T-helper 2 cell treated with Interferon-gamma antibody and Interleukin-4, amounts not matched to agents 5 μg/mL and 100 μg/mL, for 36 hours (primary cell): Measurements from ENCODE around the gene PIAS1.

Experiments used
- DNase-seq: peaks from one replicate; pipeline ENCODE4 v3.0.0; 2021; ENCODE audit warnings: low spot score
- H3K27ac Mint-ChIP-seq: one replicate; pipeline ENCODE4 v1.8.0; 2021; ENCODE audit warnings: mild to moderate bottlenecking, mixed read lengths
- H3K27me3 Mint-ChIP-seq: one replicate; pipeline ENCODE4 v1.8.0; 2021; ENCODE audit warnings: low read depth, mixed read lengths
- H3K36me3 Mint-ChIP-seq: one replicate; pipeline ENCODE4 v1.8.0; 2021; ENCODE audit warnings: low read depth, mixed read lengths
- H3K4me1 Mint-ChIP-seq: one replicate; pipeline ENCODE4 v1.8.0; 2021; ENCODE audit warnings: low read depth, mixed read lengths
- H3K4me3 Mint-ChIP-seq: one replicate; pipeline ENCODE4 v1.8.0; 2022; ENCODE audit warnings: mild to moderate bottlenecking, moderate library complexity, mixed read lengths
- H3K9me3 Mint-ChIP-seq: one replicate; pipeline ENCODE4 v1.8.0; 2021; ENCODE audit warnings: mixed read lengths

The PIAS1 gene

DNA sequence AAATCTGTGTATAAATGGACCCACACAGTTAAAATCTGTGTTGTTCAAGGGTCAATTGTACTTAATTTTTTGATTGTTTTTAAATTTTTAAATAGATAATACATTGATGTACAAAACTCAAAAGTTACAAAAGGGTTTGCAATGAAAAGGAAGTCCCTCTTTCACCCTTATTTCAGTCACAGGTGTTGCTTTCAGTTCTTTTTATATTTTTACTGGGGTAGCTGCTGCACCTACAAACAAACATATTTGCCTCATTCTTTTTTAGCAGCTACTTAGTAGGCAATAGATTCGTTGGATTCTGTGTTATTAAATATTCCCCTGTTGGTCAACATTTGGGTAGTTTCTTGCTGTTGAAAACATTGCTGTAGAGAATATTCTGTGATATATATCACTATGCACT lies 44.4 kb downstream of the PIAS1 start:
- DNase-seq: no peak
- peaks cover 19% of the 10 kb centered on the region for H3K9me3 Mint-ChIP-seq
- H3K4me1 Mint-ChIP-seq: peaks cover 18% of the 10 kb centered on the region
- H3K4me3 Mint-ChIP-seq: no peak overlapping the region
- peaks cover 52% of the 10 kb centered on the region for H3K36me3 Mint-ChIP-seq
- no peak overlapping the region for H3K27ac Mint-ChIP-seq
- no peaks in the 10 kb centered on the region for H3K27me3 Mint-ChIP-seq

DNA sequence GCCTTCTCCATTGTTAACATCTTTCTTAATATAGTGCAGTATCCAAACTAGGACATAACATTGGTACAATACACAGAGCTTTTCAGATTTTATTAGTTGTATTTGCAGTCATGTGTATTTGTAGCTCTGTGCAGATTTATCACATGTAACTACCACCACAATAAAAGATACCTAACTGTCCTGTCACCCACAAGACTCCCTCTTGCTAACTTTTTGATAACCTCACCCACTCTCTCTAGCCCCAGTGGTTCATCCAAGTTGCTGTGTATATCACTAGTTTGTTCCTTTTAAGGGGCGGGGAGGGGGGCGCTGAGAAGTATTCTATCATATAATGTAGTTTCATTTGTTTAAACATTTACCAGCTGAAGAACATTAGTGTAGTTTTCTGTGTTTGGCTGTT lies 46.1 kb downstream of the PIAS1 start:
- Mint-ChIP-seq H3K9me3 (peaks cover 25% of the 10 kb centered on the region), H3K4me3 (no peak overlapping the region), H3K4me1 (peaks cover 18% of the 10 kb centered on the region), H3K36me3 (peaks cover 59% of the 10 kb centered on the region), H3K27me3 (no peaks in the 10 kb centered on the region), H3K27ac (no peak overlapping the region)
- DNase-seq: no peak

DNA sequence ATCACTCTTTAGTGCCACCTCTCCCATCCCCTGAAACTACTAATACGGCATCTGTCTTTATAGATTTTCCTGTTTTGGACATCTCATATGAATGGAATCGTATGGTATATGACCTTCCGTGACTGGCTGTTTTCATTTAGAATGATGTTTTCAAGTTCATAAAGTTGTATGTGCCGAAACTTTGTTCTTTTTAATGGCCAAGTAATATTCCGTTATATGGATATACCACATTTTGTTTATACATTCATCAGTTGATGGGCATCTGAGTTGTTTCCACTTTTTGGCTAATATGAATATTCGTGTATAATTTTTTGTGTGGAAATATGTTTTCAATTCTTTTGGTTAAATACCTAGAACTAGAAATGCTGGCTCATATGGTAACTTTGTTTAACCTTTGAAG lies 49.5 kb downstream of the PIAS1 start:
- Mint-ChIP-seq H3K27me3 (no peaks in the 10 kb centered on the region), H3K36me3 (peaks cover 43% of the 10 kb centered on the region), H3K9me3 (peaks cover 12% of the 10 kb centered on the region), H3K27ac (no peak overlapping the region), H3K4me1 (peaks cover 18% of the 10 kb centered on the region), H3K4me3 (no peak overlapping the region)
- no peak for DNase-seq

DNA sequence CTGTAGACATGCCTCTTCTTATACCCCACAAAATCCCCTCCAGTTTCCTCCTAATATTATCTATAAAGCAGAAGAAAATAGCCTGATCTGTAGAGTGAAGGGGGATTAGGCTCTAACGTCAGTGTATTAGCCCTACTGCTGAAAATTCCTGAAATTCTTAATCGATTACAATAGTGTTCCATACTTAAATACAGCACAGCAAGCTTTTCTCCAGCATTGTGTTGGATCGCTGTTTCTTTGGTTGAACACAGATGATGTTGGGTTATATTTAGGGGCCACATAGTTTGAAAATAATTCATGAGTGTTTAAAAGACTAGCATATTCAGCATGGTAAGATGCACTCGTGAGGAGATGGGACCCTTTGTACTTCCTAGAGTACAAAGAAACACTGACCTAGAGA lies 52.5 kb downstream of the PIAS1 start:
- no peak overlapping the region for H3K4me3 Mint-ChIP-seq

DNA sequence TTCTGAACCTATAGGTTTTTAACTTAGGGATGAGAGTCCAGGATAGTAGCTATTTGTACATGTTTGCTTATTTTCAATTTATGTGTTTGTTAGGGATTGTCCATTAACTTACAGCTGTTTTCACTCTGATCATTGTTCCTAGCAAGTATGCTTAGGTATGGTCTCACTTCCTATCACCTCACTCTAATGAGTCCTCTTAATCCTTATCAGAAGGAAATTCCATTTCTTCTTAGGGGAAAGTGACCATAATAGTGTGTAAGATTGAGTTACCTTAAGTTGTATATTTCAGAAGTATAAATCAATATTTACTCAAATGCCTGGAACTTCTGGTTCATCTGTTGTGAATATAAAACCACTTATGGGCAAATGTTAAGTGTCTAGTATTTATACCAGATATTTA lies 53.0 kb downstream of the PIAS1 start:
- Mint-ChIP-seq H3K4me3 (no peak overlapping the region), H3K27me3 (no peaks in the 10 kb centered on the region), H3K4me1 (peaks cover 3% of the 10 kb centered on the region), H3K9me3 (peaks cover 12% of the 10 kb centered on the region), H3K36me3 (peaks cover 25% of the 10 kb centered on the region), H3K27ac (no peak overlapping the region)
- no peak for DNase-seq

More for the DNA sequence above, 52.5 kb downstream of the PIAS1 start:
- Mint-ChIP-seq H3K27ac (no peak overlapping the region), H3K9me3 (peaks cover 12% of the 10 kb centered on the region), H3K36me3 (peaks cover 28% of the 10 kb centered on the region), H3K4me1 (peaks cover 2% of the 10 kb centered on the region), H3K27me3 (no peaks in the 10 kb centered on the region)
- DNase-seq: no peak

DNA sequence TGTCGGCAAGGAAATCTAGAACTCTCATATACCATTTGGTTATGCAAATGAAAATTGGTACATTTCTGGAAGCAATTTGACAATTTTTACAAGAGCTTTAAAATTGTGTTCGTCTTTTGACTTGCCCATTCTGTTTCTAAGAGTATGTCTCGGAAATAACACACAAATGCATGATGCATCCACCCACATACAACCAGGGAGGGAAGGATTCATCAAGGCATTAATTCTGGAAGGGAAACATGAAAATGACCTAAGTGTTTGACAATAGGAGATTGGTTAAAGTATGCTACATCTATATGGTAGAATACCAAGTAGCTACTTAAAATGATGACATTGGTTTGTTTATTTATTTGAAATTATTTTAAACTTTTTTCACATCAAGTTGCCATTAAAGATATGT lies 58.6 kb downstream of the PIAS1 start:
- H3K9me3 Mint-ChIP-seq: peaks cover 9% of the 10 kb centered on the region
- no peaks in the 10 kb centered on the region for H3K27me3 Mint-ChIP-seq
- no peak for DNase-seq
- peaks cover 33% of the 10 kb centered on the region for H3K4me1 Mint-ChIP-seq
- no peak overlapping the region for H3K27ac Mint-ChIP-seq
- peaks cover 20% of the 10 kb centered on the region for H3K36me3 Mint-ChIP-seq
- H3K4me3 Mint-ChIP-seq: no peak overlapping the region

DNA sequence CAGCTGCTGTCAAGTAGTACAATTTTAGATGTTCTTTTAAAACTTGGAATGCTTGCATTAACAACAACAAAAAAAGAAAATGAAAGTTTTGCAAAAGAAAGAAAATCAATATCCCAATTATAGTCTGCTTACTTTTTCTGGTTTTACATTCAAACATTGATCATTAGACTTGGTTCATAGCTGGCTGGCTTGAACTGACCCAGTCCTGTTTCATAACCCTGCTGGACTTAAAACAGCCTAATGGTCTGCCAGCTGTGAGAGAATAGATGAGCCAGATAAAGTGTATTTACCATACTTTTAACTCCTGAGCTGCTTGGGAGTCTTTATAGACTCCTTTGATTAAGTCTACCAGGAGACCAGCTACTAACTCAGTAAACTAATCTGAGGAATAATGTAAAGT lies 59.2 kb downstream of the PIAS1 start:
- Mint-ChIP-seq H3K9me3 (peaks cover 9% of the 10 kb centered on the region), H3K27me3 (no peaks in the 10 kb centered on the region), H3K36me3 (peaks cover 22% of the 10 kb centered on the region), H3K4me1 (peaks cover 33% of the 10 kb centered on the region), H3K27ac (no peak overlapping the region), H3K4me3 (peak overlapping the region; percentile 62)
- DNase-seq: no peak

DNA sequence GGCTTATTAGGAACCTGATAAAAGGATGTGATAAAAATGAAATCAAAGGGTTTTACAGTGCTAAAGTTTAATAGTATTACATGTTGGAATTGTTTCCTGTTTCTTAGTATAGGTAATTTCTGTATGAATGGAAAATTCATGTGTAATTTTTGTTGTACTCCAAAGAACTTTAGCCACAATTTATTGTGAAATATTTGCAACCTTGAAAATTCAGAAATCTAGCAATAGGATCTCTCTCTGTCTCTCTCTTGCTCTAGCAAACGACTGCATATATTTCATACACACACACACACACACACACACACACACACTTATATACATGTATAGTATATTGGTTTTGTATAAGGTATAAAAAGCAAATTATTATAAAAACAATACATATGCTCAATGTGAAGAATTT lies 59.6 kb downstream of the PIAS1 start:
- DNase-seq: no peak
- peaks cover 13% of the 10 kb centered on the region for H3K9me3 Mint-ChIP-seq
- no peak overlapping the region for H3K27ac Mint-ChIP-seq
- H3K4me1 Mint-ChIP-seq: peaks cover 33% of the 10 kb centered on the region
- H3K27me3 Mint-ChIP-seq: no peaks in the 10 kb centered on the region
- H3K4me3 Mint-ChIP-seq: peak overlapping the region; percentile 62
- peaks cover 26% of the 10 kb centered on the region for H3K36me3 Mint-ChIP-seq

DNA sequence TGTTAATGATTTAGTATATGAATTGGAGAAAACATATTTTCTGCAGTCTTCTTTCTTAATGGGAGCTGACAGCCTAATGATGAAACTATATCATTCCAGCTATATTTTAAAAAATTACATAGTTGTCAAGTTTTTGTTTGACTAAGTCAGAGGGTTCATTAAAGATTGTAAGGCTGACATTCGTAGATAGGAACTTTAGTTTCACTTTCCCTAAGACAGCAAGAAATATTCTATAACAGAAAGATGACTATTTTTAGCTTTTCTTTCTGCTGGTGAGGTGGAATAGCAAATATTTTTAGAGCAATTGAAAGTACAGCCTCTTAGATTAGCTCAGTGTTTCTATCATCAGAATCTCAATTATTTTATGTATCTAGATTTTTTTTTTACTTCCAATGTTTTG lies 60.2 kb downstream of the PIAS1 start:
- Mint-ChIP-seq H3K4me1 (peaks cover 33% of the 10 kb centered on the region), H3K27ac (peak overlapping the region; percentile 46), H3K4me3 (peak overlapping the region; percentile 73), H3K9me3 (peaks cover 15% of the 10 kb centered on the region), H3K36me3 (peaks cover 28% of the 10 kb centered on the region), H3K27me3 (no peaks in the 10 kb centered on the region)
- DNase-seq: no peak

DNA sequence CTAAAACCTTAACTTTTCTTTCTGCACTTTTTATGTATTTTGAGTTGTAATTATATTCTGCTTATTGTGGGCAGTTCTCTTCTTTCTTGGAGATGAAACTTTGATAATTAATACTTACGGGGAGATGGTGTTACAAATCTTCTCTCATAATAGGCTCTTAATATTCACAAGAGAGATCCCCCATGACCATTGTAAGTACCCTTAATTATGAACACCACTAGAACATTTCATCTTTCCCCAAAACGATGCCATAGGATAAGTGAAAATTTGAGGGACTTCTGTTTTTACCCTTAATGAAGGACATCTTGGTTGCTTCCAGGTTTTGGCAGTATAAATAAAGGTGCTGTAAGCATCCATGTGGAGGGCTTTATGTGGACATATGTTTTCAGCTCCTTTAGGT lies 60.7 kb downstream of the PIAS1 start:
- H3K27ac Mint-ChIP-seq: peak overlapping the region; percentile 46
- H3K9me3 Mint-ChIP-seq: peaks cover 15% of the 10 kb centered on the region
- H3K4me1 Mint-ChIP-seq: peaks cover 33% of the 10 kb centered on the region

DNA sequence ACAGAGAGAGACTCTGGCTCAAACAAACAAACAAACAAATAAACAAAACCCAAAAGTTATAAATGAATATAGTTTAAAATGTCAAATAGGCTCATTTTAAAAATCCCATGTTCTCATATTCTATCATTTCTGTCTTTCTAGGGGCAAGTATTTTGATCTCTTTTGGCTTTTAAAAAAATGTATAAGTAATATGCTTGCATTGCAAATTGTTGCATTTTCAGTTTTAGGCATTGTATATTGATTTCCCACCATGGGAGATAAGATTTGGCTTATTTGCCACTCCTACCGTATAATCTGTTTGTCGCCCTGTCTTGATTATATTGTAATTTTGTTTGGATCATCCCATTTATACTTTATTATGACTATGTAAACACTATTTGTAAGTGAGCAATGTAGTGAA lies 70.6 kb downstream of the PIAS1 start:
- Mint-ChIP-seq H3K9me3 (no peaks in the 10 kb centered on the region), H3K27me3 (no peaks in the 10 kb centered on the region), H3K4me3 (no peak overlapping the region), H3K27ac (no peak overlapping the region), H3K36me3 (peaks cover 23% of the 10 kb centered on the region), H3K4me1 (peaks cover 7% of the 10 kb centered on the region)
- DNase-seq: no peak

More for the DNA sequence above, 60.7 kb downstream of the PIAS1 start:
- peak overlapping the region; percentile 73 for H3K4me3 Mint-ChIP-seq
- no peak for DNase-seq
- H3K27me3 Mint-ChIP-seq: no peaks in the 10 kb centered on the region
- peaks cover 31% of the 10 kb centered on the region for H3K36me3 Mint-ChIP-seq

DNA sequence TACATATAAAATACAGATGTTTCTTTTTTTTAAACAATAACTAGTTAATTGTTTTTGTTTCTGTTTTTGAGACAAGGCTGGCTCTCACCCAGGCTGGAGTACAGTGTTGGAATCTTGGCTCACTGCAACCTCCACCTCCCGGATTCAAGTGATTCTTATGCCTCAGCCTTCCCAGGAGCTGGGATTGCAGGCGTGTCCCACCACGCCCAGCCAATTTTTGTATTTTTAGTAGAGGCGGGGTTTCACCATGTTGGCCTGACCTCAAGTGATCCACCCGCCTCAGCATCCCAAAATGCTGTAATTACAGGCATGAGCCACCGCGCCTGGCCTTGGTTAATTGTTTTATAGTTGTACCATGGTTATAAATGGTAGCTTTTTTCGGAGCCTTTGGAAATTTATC lies 72.3 kb downstream of the PIAS1 start:
- no peak for DNase-seq
- Mint-ChIP-seq H3K9me3 (no peaks in the 10 kb centered on the region), H3K4me1 (peaks cover 7% of the 10 kb centered on the region), H3K4me3 (no peak overlapping the region), H3K36me3 (peaks cover 13% of the 10 kb centered on the region), H3K27me3 (no peaks in the 10 kb centered on the region), H3K27ac (no peak overlapping the region)

DNA sequence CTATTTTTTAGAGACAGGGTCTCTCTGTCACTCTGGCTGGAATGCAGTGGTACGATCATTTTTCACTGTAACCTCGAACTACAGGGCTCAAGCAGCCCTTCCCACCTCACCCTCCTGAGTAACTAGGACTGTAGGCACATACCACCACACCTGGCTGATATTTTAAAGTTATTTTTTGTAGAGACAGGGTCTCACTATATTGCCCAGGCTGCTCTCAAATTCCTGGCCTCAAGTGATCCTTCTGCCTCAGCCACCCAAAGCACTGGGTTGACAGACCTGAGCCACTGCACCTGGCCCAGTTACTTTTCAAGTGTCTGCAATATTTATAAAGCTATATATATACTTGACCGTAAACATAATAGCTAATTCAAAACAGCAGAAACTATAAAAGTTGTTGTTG lies 75.0 kb downstream of the PIAS1 start:
- Mint-ChIP-seq H3K27ac (no peak overlapping the region), H3K27me3 (no peaks in the 10 kb centered on the region), H3K4me3 (no peak overlapping the region), H3K9me3 (no peaks in the 10 kb centered on the region), H3K36me3 (peaks cover 8% of the 10 kb centered on the region), H3K4me1 (peaks cover 5% of the 10 kb centered on the region)
- DNase-seq: no peak

DNA sequence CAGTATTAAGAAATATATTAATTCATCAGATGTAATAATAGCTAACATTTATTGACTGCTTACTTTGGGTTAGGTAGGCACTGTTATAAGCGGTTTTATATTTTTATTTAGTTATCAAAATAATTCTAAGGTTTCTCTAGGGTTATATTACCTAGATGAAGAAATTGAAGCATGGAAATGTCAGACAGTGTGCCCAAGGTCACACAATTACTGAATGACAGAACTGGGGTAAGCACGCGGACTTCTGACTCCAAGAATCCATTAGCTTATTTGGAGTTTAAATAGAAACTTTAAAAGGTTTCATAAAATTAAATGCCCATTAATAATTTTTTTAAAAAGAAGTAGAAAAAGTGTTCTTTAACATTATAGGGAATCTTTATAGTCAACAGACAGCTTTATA lies 76.7 kb downstream of the PIAS1 start:
- peaks cover 2% of the 10 kb centered on the region for H3K4me1 Mint-ChIP-seq
- peaks cover 8% of the 10 kb centered on the region for H3K36me3 Mint-ChIP-seq
- no peak overlapping the region for H3K27ac Mint-ChIP-seq
- DNase-seq: no peak
- H3K4me3 Mint-ChIP-seq: no peak overlapping the region
- H3K9me3 Mint-ChIP-seq: no peaks in the 10 kb centered on the region
- no peaks in the 10 kb centered on the region for H3K27me3 Mint-ChIP-seq

DNA sequence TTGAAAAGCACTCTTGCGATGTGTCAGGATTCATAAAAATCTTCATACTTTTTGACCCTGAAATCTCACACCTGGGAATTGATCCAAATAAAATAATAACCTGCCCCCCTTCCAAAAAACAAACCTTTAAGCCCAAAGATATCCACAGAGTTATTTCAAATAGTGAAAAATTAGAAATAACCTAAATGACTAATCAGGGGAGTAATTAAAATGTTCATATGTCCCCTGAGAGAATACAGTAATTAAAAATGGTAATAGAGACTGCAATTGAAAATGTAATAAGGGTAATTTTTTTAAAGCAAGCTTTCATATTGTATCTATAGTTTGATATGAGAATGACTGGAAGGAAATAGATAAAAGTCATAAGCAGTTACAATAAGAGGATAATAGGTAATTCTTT lies 83.0 kb downstream of the PIAS1 start:
- DNase-seq: no peak
- Mint-ChIP-seq H3K27ac (no peak overlapping the region), H3K4me3 (no peak overlapping the region), H3K27me3 (no peaks in the 10 kb centered on the region), H3K9me3 (no peaks in the 10 kb centered on the region), H3K36me3 (no peaks in the 10 kb centered on the region), H3K4me1 (no peaks in the 10 kb centered on the region)
